ENCODE measurements around the gene EBI3. TPM values are rescaled to one million over a fixed set of nuclear protein-coding genes. Genes with fewer than 3 reads are reported as not detected.
"Not testable (repeated sequence)": the region's sequence is repeated elsewhere in the genome, so short reads cannot be mapped to it uniquely, and the experiment has no call there.

The EBI3 gene
- total and polyA plus RNA-seq, 2 donors (not counting 1 experiment from before 2014, with no cell fraction given) = 11.9 to 15.6 TPM

- 89% methylated on average over 9 of the region's 13 CpGs for WGBS (ENCODE audit: insufficient coverage)
- ATAC-seq (ENCODE audit: low read depth) = no peak
- POLR2A ChIA-PET = no interaction called here
- no peak overlapping the region for H3K4me2 ChIP-seq (replicated peaks; ENCODE audit: low read depth, low read length, poor library complexity, severe bottlenecking)
- peaks cover 0 to 6% (median 0%) of the 10 kb centered on the region in 3 donors for H3K9me3 ChIP-seq (ENCODE audit: control extremely low read depth in 1 of 3, control insufficient read depth in 2 of 3, insufficient read depth in 1 of 3, low read length in 2 of 3)
- no peak overlapping the region for H3K9ac ChIP-seq (ENCODE audit: low read length)
- Mint-ChIP-seq H3K27me3 (no peaks in the 10 kb centered on the region), H3K27ac (no peak overlapping the region), H3K9me3 (ENCODE audit: insufficient read depth) (no peaks in the 10 kb centered on the region), H3K4me1 (peaks cover 12% of the 10 kb centered on the region), H3K4me3 (no peak overlapping the region)
- intact Hi-C loops (cut with micrococcal nuclease) = no loop called here
- H2AFZ ChIP-seq (ENCODE audit: insufficient read depth, low read depth, low read length, poor library complexity, severe bottlenecking) = no peak overlapping the region
- no peaks in the 10 kb centered on the region for H3K27me3 ChIP-seq (replicated peaks in 1 of 4; ENCODE audit: control extremely low read depth in 1 of 4, control insufficient read depth in 3 of 4, insufficient read depth in 4 of 4, low read length in 3 of 4)
- CTCF ChIA-PET = interaction anchor here (0.9 to 8.1 kb wide), 4 partner anchors 8 to 256 kb away, joined by 3 to 89 read pairs (median 20); no protein-coding TSS in a partner anchor
- H4K20me1 ChIP-seq (ENCODE audit: control insufficient read depth, insufficient read depth, low read length, poor library complexity, severe bottlenecking) = peaks cover 9% of the 10 kb centered on the region
- no peak overlapping the region for H3K4me3 ChIP-seq (ENCODE audit: control extremely low read depth in 1 of 5, extremely low read depth in 1 of 5, insufficient read depth in 1 of 5, low read depth in 2 of 5, low read length in 4 of 5)
- no peak overlapping the region for H3K27ac ChIP-seq (ENCODE audit: low read length in 2 of 2)
- H3K36me3 ChIP-seq (replicated peaks in 1 of 2; ENCODE audit: control extremely low read depth in 1 of 2, control insufficient read depth in 1 of 2, extremely low read depth in 1 of 2, insufficient read depth in 2 of 2, low read length in 1 of 2) = peaks cover 0 to 46% of the 10 kb centered on the region in 2 experiments
- TF ChIP-seq EZH2 (IDR thresholded peaks at IDR 0.05; ENCODE audit: borderline replicate concordance, insufficient read depth, low read depth, low read length, poor library complexity, severe bottlenecking) = no peak
- TF ChIP-seq, protein P1, sequence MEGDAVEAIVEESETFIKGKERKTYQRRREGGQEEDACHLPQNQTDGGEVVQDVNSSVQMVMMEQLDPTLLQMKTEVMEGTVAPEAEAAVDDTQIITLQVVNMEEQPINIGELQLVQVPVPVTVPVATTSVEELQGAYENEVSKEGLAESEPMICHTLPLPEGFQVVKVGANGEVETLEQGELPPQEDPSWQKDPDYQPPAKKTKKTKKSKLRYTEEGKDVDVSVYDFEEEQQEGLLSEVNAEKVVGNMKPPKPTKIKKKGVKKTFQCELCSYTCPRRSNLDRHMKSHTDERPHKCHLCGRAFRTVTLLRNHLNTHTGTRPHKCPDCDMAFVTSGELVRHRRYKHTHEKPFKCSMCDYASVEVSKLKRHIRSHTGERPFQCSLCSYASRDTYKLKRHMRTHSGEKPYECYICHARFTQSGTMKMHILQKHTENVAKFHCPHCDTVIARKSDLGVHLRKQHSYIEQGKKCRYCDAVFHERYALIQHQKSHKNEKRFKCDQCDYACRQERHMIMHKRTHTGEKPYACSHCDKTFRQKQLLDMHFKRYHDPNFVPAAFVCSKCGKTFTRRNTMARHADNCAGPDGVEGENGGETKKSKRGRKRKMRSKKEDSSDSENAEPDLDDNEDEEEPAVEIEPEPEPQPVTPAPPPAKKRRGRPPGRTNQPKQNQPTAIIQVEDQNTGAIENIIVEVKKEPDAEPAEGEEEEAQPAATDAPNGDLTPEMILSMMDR (IDR thresholded peaks at IDR 0.05) = no peak
- DNase-seq = no peak
- H3K4me1 ChIP-seq (ENCODE audit: control insufficient read depth in 2 of 2, insufficient read depth in 2 of 2, low read length in 2 of 2) = peaks cover 0 to 11% of the 10 kb centered on the region in 2 donors
- H3K79me2 ChIP-seq (ENCODE audit: control insufficient read depth, insufficient read depth, low read length) = no peaks in the 10 kb centered on the region
These were observed 39.6 kb downstream of the EBI3 start for GRCh38 chr19:4268816-4269430.

GRCh38 chr19:4272894-4273293, 43.6 kb downstream of the EBI3 start:
- Mint-ChIP-seq H3K4me1 (no peaks in the 10 kb centered on the region), H3K9me3 (ENCODE audit: insufficient read depth) (no peaks in the 10 kb centered on the region), H3K27me3 (no peaks in the 10 kb centered on the region), H3K27ac (no peak overlapping the region), H3K4me3 (no peak overlapping the region)
- Histone ChIP-seq H3K27ac (ENCODE audit: low read length in 2 of 2) (no peak overlapping the region), H3K36me3 (replicated peaks in 1 of 2; ENCODE audit: control extremely low read depth in 1 of 2, control insufficient read depth in 1 of 2, extremely low read depth in 1 of 2, insufficient read depth in 2 of 2, low read length in 1 of 2) (peaks cover 0 to 24% of the 10 kb centered on the region in 2 experiments), H2AFZ (ENCODE audit: insufficient read depth, low read depth, low read length, poor library complexity, severe bottlenecking) (no peak overlapping the region), H3K9ac (ENCODE audit: low read length) (no peak overlapping the region), H3K4me3 (ENCODE audit: control extremely low read depth in 1 of 5, extremely low read depth in 1 of 5, insufficient read depth in 1 of 5, low read depth in 2 of 5, low read length in 4 of 5) (no peak overlapping the region), H3K4me1 (ENCODE audit: control insufficient read depth in 2 of 2, insufficient read depth in 2 of 2, low read length in 2 of 2) (no peaks in the 10 kb centered on the region), H3K9me3 (ENCODE audit: control extremely low read depth in 1 of 3, control insufficient read depth in 2 of 3, insufficient read depth in 1 of 3, low read length in 2 of 3) (peaks cover 0 to 6% (median 0%) of the 10 kb centered on the region in 3 donors), H3K27me3 (replicated peaks in 1 of 4; ENCODE audit: control extremely low read depth in 1 of 4, control insufficient read depth in 3 of 4, insufficient read depth in 4 of 4, low read length in 3 of 4) (peaks cover 0 to 2% (median 0%) of the 10 kb centered on the region in 4 experiments), H4K20me1 (ENCODE audit: control insufficient read depth, insufficient read depth, low read length, poor library complexity, severe bottlenecking) (no peaks in the 10 kb centered on the region), H3K79me2 (ENCODE audit: control insufficient read depth, insufficient read depth, low read length) (no peaks in the 10 kb centered on the region), H3K4me2 (replicated peaks; ENCODE audit: low read depth, low read length, poor library complexity, severe bottlenecking) (no peak overlapping the region)
- 100% methylated on average over 2 of the region's 10 CpGs for whole genome bisulfite sequencing (ENCODE audit: insufficient coverage)
- POLR2A ChIA-PET = no interaction called here
- no peak for ATAC-seq (ENCODE audit: low read depth)
- intact Hi-C loops (cut with micrococcal nuclease) = no loop called here
- DNase-seq = peak; percentile 17
- TF ChIP-seq EZH2 (IDR thresholded peaks at IDR 0.05; ENCODE audit: borderline replicate concordance, insufficient read depth, low read depth, low read length, poor library complexity, severe bottlenecking) = no peak
- TF ChIP-seq, protein P1 (IDR thresholded peaks at IDR 0.05) = no peak
- CTCF ChIA-PET = interaction anchor here (0.6 to 8.1 kb wide), 2 partner anchors 252 to 788 kb away, joined by 3 to 89 read pairs; no protein-coding TSS in a partner anchor

GRCh38 chr19:4274321-4274686, 45.0 kb downstream of the EBI3 start:
- H2AFZ ChIP-seq (ENCODE audit: insufficient read depth, low read depth, low read length, poor library complexity, severe bottlenecking); H3K9me3 Mint-ChIP-seq (ENCODE audit: insufficient read depth); H3K9ac ChIP-seq (ENCODE audit: low read length); H3K4me1 ChIP-seq (ENCODE audit: control insufficient read depth in 2 of 2, insufficient read depth in 2 of 2, low read length in 2 of 2); H3K27me3 Mint-ChIP-seq; H3K4me2 ChIP-seq (replicated peaks; ENCODE audit: low read depth, low read length, poor library complexity, severe bottlenecking); H3K27ac Mint-ChIP-seq; H3K9me3 ChIP-seq (ENCODE audit: control extremely low read depth in 1 of 3, control insufficient read depth in 2 of 3, insufficient read depth in 1 of 3, low read length in 2 of 3); DNase-seq; ATAC-seq (ENCODE audit: low read depth); H3K79me2 ChIP-seq (ENCODE audit: control insufficient read depth, insufficient read depth, low read length); intact Hi-C loops (cut with micrococcal nuclease); H3K4me3 ChIP-seq (ENCODE audit: control extremely low read depth in 1 of 5, extremely low read depth in 1 of 5, insufficient read depth in 1 of 5, low read depth in 2 of 5, low read length in 4 of 5); H3K4me1 Mint-ChIP-seq; H3K27ac ChIP-seq (ENCODE audit: low read length in 2 of 2); H3K27me3 ChIP-seq (replicated peaks in 1 of 4; ENCODE audit: control extremely low read depth in 1 of 4, control insufficient read depth in 3 of 4, insufficient read depth in 4 of 4, low read length in 3 of 4); H4K20me1 ChIP-seq (ENCODE audit: control insufficient read depth, insufficient read depth, low read length, poor library complexity, severe bottlenecking); H3K4me3 Mint-ChIP-seq: not testable (repeated sequence)
- ChIA-PET CTCF (interaction anchor here (0.7 kb wide), 2 partner anchors 444 to 512 kb away, joined by 3 to 4 read pairs; no protein-coding TSS in a partner anchor), POLR2A (interaction anchor here (0.6 kb wide), 1 partner anchor 39 kb away, joined by 6 read pairs; no protein-coding TSS in a partner anchor)
- H3K36me3 ChIP-seq (replicated peaks in 1 of 2; ENCODE audit: control extremely low read depth in 1 of 2, control insufficient read depth in 1 of 2, extremely low read depth in 1 of 2, insufficient read depth in 2 of 2, low read length in 1 of 2) = peaks cover 0 to 10% of the 10 kb centered on the region in 2 experiments
- WGBS (ENCODE audit: insufficient coverage) = 90% methylated on average over 6 of the region's 6 CpGs
